Body of pancreas (tissue), 4 donors: ENCODE measurements around the gene ANKRD11.

Experiments
- POLR2A ChIP-seq, 3 donors: fragments of 450-650 bp; IDR thresholded peaks; one replicate each; pipeline ENCODE4 v1.6.1; 2016; ENCODE audit warnings: antibody characterized with exemption in 3 of 3, mild to moderate bottlenecking in 2 of 3
- TF ChIP-seq, protein P1 (sequence below), 7 experiments: fragments of 450-650 bp in 4 of 7; fragments of 200-600 bp in 3 of 7; sonication (generic) in 3 of 7; IDR thresholded peaks; one replicate each; pipeline ENCODE4 v1.5.1; 2016 to 2019; ENCODE audit warnings: antibody characterized with exemption in 7 of 7

DNA sequence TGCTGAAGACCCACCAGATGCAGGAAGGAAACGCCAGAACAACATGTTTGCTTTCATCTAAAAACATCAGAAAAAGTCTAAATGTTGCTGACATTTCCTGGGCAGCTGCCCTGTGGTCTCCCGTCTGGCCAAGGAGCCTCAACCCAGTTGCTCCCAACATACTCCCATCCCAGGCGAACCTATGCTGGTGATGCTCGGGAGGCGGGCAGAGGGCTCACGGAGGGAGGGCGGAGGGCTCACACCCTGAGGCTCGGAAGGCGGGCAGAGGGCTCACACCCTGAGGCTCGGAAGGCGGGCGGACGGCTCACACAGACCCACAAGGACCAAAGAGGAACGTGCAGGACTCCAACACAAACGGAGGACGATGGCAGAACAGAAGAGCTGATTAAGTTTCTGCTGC, 135.4 kb downstream of the ANKRD11 start:
- TF ChIP-seq, protein P1, sequence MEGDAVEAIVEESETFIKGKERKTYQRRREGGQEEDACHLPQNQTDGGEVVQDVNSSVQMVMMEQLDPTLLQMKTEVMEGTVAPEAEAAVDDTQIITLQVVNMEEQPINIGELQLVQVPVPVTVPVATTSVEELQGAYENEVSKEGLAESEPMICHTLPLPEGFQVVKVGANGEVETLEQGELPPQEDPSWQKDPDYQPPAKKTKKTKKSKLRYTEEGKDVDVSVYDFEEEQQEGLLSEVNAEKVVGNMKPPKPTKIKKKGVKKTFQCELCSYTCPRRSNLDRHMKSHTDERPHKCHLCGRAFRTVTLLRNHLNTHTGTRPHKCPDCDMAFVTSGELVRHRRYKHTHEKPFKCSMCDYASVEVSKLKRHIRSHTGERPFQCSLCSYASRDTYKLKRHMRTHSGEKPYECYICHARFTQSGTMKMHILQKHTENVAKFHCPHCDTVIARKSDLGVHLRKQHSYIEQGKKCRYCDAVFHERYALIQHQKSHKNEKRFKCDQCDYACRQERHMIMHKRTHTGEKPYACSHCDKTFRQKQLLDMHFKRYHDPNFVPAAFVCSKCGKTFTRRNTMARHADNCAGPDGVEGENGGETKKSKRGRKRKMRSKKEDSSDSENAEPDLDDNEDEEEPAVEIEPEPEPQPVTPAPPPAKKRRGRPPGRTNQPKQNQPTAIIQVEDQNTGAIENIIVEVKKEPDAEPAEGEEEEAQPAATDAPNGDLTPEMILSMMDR (IDR thresholded peaks at IDR 0.05): no peak
- no peak for TF ChIP-seq POLR2A (IDR thresholded peaks at IDR 0.05)
